Calu3 (cell line): ENCODE results near the gene ANKFY1. TPM values are rescaled to one million over a fixed set of nuclear protein-coding genes. Genes with fewer than 3 reads are reported as not detected.

Experiments
- BruUV-seq: library from RNA; stranded (reverse); fragments of 400-500 nt; replicated peaks from 2 replicates; lab custom pipeline; 2021; lab: Mats Ljungman, UMichigan
- CTCF ChIA-PET: fragments of 300-600 bp; sonication (Branson Sonifier 250); formaldehyde crosslinking; loops from one replicate; lab custom pipeline; 2022; ENCODE audit warnings: antibody characterized with exemption; lab: Charles Lee
- DNase-seq: peaks from one replicate; pipeline ENCODE4 v3.0.0; 2022
- H3K27ac Mint-ChIP-seq: one replicate; pipeline ENCODE4 v1.8.0; 2022; ENCODE audit warnings: mixed read lengths; ENCODE audit not compliant: unreplicated experiment
- H3K27me3 Mint-ChIP-seq: one replicate; pipeline ENCODE4 v1.8.0; 2022; ENCODE audit warnings: mixed read lengths; ENCODE audit not compliant: unreplicated experiment
- H3K36me3 Mint-ChIP-seq: one replicate; pipeline ENCODE4 v1.8.0; 2022; ENCODE audit warnings: mild to moderate bottlenecking, moderate library complexity, mixed read lengths; ENCODE audit not compliant: insufficient read depth, unreplicated experiment
- H3K4me1 Mint-ChIP-seq: one replicate; pipeline ENCODE4 v1.8.0; 2022; ENCODE audit warnings: mild to moderate bottlenecking, low read depth, mixed read lengths; ENCODE audit not compliant: unreplicated experiment
- H3K4me3 Mint-ChIP-seq: one replicate; pipeline ENCODE4 v1.8.0; 2022; ENCODE audit warnings: mild to moderate bottlenecking, low read depth, moderate library complexity, mixed read lengths; ENCODE audit not compliant: unreplicated experiment
- H3K9me3 Mint-ChIP-seq: one replicate; pipeline ENCODE4 v1.8.0; 2022; ENCODE audit warnings: low read depth, mixed read lengths; ENCODE audit not compliant: unreplicated experiment
- CTCF ChIP-seq: fragments of 200-600 bp; IDR thresholded peaks from one replicate; pipeline ENCODE4 v1.8.0; 2022; ENCODE audit warnings: antibody characterized with exemption; ENCODE audit not compliant: unreplicated experiment
- intact Hi-C: fragments of 100-400 bp; cut with micrococcal nuclease; formaldehyde crosslinking; loops from one replicate; pipeline ENCODE4 v1.10.0; 2022; ENCODE audit not compliant: unreplicated experiment
- total RNA-seq: library from RNA; stranded (reverse); gene quantifications from 2 replicates; pipeline ENCODE4 v1.2.3, GENCODE V29; 2022

Gene ANKFY1
- total RNA-seq, 1 experiment from 2014 or later, result 46.8 TPM

GRCh38 chr17:4130715-4131114 is 133.1 kb downstream of the ANKFY1 start:
- no peaks in the 10 kb centered on the region for H3K27me3 Mint-ChIP-seq
- CTCF ChIA-PET, result no interaction called here

GRCh38 chr17:4127555-4127954 is 136.2 kb downstream of the ANKFY1 start:
- Mint-ChIP-seq H3K27ac (no peak overlapping the region), H3K4me3 (no peak overlapping the region), H3K36me3 (peaks cover 6% of the 10 kb centered on the region), H3K4me1 (peaks cover 6% of the 10 kb centered on the region), H3K27me3 (no peaks in the 10 kb centered on the region), H3K9me3 (no peaks in the 10 kb centered on the region)
- CTCF ChIA-PET, result interaction anchor here (0.6 kb wide), 1 partner anchor 9 kb away, joined by 3 read pairs; no protein-coding TSS in a partner anchor
- DNase-seq, result no peak
- no peak for TF ChIP-seq CTCF
- intact Hi-C loops, result no loop called here
- no TSS peak for BruUV-seq

More at GRCh38 chr17:4130715-4131114, 133.1 kb downstream of the ANKFY1 start:
- BruUV-seq, result no TSS peak
- no peak overlapping the region for H3K4me3 Mint-ChIP-seq
- H3K4me1 Mint-ChIP-seq, result peaks cover 6% of the 10 kb centered on the region
- intact Hi-C loops, result no loop called here
- no peak for DNase-seq
- no peak for TF ChIP-seq CTCF
- no peak overlapping the region for H3K27ac Mint-ChIP-seq
- H3K36me3 Mint-ChIP-seq, result peaks cover 1% of the 10 kb centered on the region
- no peaks in the 10 kb centered on the region for H3K9me3 Mint-ChIP-seq

- BruUV-seq, result no TSS peak
- CTCF ChIA-PET, result no interaction called here
Observed at GRCh38 chr17:4125552-4125951, 138.2 kb downstream of the ANKFY1 start.

GRCh38 chr17:4124999-4125398 is 138.8 kb downstream of the ANKFY1 start:
- CTCF ChIA-PET, result interaction anchor here (0.7 kb wide), 2 partner anchors 164 to 417 kb away, joined by 3 to 5 read pairs; no protein-coding TSS in a partner anchor

More at GRCh38 chr17:4125552-4125951, 138.2 kb downstream of the ANKFY1 start:
- intact Hi-C loops, result no loop called here
- no peak for DNase-seq
- no peak overlapping the region for H3K4me3 Mint-ChIP-seq
- peaks cover 1% of the 10 kb centered on the region for H3K4me1 Mint-ChIP-seq
- peaks cover 11% of the 10 kb centered on the region for H3K36me3 Mint-ChIP-seq
- no peak overlapping the region for H3K27ac Mint-ChIP-seq
- no peaks in the 10 kb centered on the region for H3K9me3 Mint-ChIP-seq
- no peak for TF ChIP-seq CTCF
- H3K27me3 Mint-ChIP-seq, result no peaks in the 10 kb centered on the region

More at GRCh38 chr17:4124999-4125398, 138.8 kb downstream of the ANKFY1 start:
- Mint-ChIP-seq H3K27ac (no peak overlapping the region), H3K4me3 (no peak overlapping the region), H3K36me3 (peaks cover 11% of the 10 kb centered on the region), H3K27me3 (no peaks in the 10 kb centered on the region), H3K9me3 (no peaks in the 10 kb centered on the region), H3K4me1 (no peaks in the 10 kb centered on the region)
- no peak for TF ChIP-seq CTCF
- intact Hi-C loops, result no loop called here
- BruUV-seq, result no TSS peak
- DNase-seq, result no peak
